ENCODE data around the gene ANKRD12. TPM values are rescaled to one million over a fixed set of nuclear protein-coding genes. Genes with fewer than 3 reads are reported as not detected.

ANKRD12 gene
- total and polyA plus RNA-seq, 4 donors, result 23.8 to 97.1 (median 54.8) TPM

DNA sequence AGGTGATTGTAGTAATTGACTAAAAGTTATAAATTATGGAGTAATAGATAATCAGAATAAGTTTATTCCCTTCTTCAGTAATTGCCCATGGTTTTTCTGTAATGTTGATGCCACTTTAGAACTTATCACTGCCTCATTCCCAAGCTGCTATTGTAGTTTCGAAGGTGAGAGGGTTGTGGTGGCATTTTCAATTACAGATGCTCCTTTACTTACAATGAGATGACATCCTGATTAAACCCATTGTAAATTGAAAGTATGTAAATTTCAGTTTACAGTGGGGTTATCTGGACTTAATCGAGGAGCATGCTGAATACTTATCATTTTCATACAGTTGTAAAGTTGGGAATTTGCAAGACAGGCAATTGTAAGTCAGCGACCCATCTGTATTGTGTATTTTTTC lies 31.2 kb upstream of the ANKRD12 start:
- Histone ChIP-seq H3K9me3 (ENCODE audit: control insufficient read depth, insufficient read depth, low read length) (no peaks in the 10 kb centered on the region), H3K4me1 (ENCODE audit: control insufficient read depth, insufficient read depth, low read length) (no peaks in the 10 kb centered on the region), H3K27ac (ENCODE audit: low read depth, low read length) (no peak overlapping the region), H3K36me3 (ENCODE audit: control insufficient read depth, insufficient read depth, low read length) (no peaks in the 10 kb centered on the region), H3K27me3 (ENCODE audit: control insufficient read depth, insufficient read depth, low read length) (no peaks in the 10 kb centered on the region), H3K4me3 (ENCODE audit: low read depth, low read length) (no peak overlapping the region)
- WGBS (ENCODE audit: insufficient coverage), result 83% methylated on average over 1 of the region's 3 CpGs
- no peak for DNase-seq (ENCODE audit: low read depth in 4 of 6, low spot score in 6 of 6)

- no peak overlapping the region for H3K4me3 ChIP-seq (ENCODE audit: low read depth, low read length)
- no peak for DNase-seq (ENCODE audit: low read depth in 4 of 6, low spot score in 6 of 6)
- H3K36me3 ChIP-seq (ENCODE audit: control insufficient read depth, insufficient read depth, low read length), result no peaks in the 10 kb centered on the region
- no peaks in the 10 kb centered on the region for H3K9me3 ChIP-seq (ENCODE audit: control insufficient read depth, insufficient read depth, low read length)
- no peak overlapping the region for H3K27ac ChIP-seq (ENCODE audit: low read depth, low read length)
- no CpG with 5 or more reads among the region's 1 CpG for WGBS (ENCODE audit: insufficient coverage)
- H3K4me1 ChIP-seq (ENCODE audit: control insufficient read depth, insufficient read depth, low read length), result no peaks in the 10 kb centered on the region
- no peaks in the 10 kb centered on the region for H3K27me3 ChIP-seq (ENCODE audit: control insufficient read depth, insufficient read depth, low read length)
Observed at GRCh38 chr18:9106094-9106493, 30.5 kb upstream of the ANKRD12 start.

- Histone ChIP-seq H3K4me1 (ENCODE audit: control insufficient read depth, insufficient read depth, low read length) (no peaks in the 10 kb centered on the region), H3K9me3 (ENCODE audit: control insufficient read depth, insufficient read depth, low read length) (no peaks in the 10 kb centered on the region), H3K27me3 (ENCODE audit: control insufficient read depth, insufficient read depth, low read length) (no peaks in the 10 kb centered on the region), H3K36me3 (ENCODE audit: control insufficient read depth, insufficient read depth, low read length) (no peaks in the 10 kb centered on the region), H3K4me3 (ENCODE audit: low read depth, low read length) (no peak overlapping the region), H3K27ac (ENCODE audit: low read depth, low read length) (no peak overlapping the region)
- WGBS (ENCODE audit: insufficient coverage), result 25% methylated on average over 1 of the region's 4 CpGs
- no peak for DNase-seq (ENCODE audit: low read depth in 4 of 6, low spot score in 6 of 6)
Observed at GRCh38 chr18:9106800-9107584, 29.6 kb upstream of the ANKRD12 start.

GRCh38 chr18:9108911-9109310 lies 27.7 kb upstream of the ANKRD12 start:
- Histone ChIP-seq H3K4me3 (ENCODE audit: low read depth, low read length) (no peak overlapping the region), H3K27ac (ENCODE audit: low read depth, low read length) (no peak overlapping the region), H3K27me3 (ENCODE audit: control insufficient read depth, insufficient read depth, low read length) (no peaks in the 10 kb centered on the region), H3K9me3 (ENCODE audit: control insufficient read depth, insufficient read depth, low read length) (no peaks in the 10 kb centered on the region), H3K36me3 (ENCODE audit: control insufficient read depth, insufficient read depth, low read length) (no peaks in the 10 kb centered on the region), H3K4me1 (ENCODE audit: control insufficient read depth, insufficient read depth, low read length) (peaks cover 3% of the 10 kb centered on the region)
- 77% methylated on average over 1 of the region's 2 CpGs for WGBS (ENCODE audit: insufficient coverage)
- DNase-seq (ENCODE audit: low read depth in 4 of 6, low spot score in 6 of 6), result no peak

- no peak for DNase-seq (ENCODE audit: low read depth in 4 of 6, low spot score in 6 of 6)
- WGBS (ENCODE audit: insufficient coverage), result no CpG with 5 or more reads among the region's 4 CpGs
- H3K36me3 ChIP-seq (ENCODE audit: control insufficient read depth, insufficient read depth, low read length), result no peaks in the 10 kb centered on the region
- H3K4me3 ChIP-seq (ENCODE audit: low read depth, low read length), result no peak overlapping the region
- no peak overlapping the region for H3K27ac ChIP-seq (ENCODE audit: low read depth, low read length)
- no peaks in the 10 kb centered on the region for H3K9me3 ChIP-seq (ENCODE audit: control insufficient read depth, insufficient read depth, low read length)
- H3K4me1 ChIP-seq (ENCODE audit: control insufficient read depth, insufficient read depth, low read length), result peaks cover 3% of the 10 kb centered on the region
- no peaks in the 10 kb centered on the region for H3K27me3 ChIP-seq (ENCODE audit: control insufficient read depth, insufficient read depth, low read length)
Observed at GRCh38 chr18:9109523-9109922, 27.1 kb upstream of the ANKRD12 start.

GRCh38 chr18:9113468-9114149 lies 23.0 kb upstream of the ANKRD12 start:
- no peaks in the 10 kb centered on the region for H3K27me3 ChIP-seq (ENCODE audit: control insufficient read depth, insufficient read depth, low read length)
- H3K4me1 ChIP-seq (ENCODE audit: control insufficient read depth, insufficient read depth, low read length), result peaks cover 3% of the 10 kb centered on the region
- H3K4me3 ChIP-seq (ENCODE audit: low read depth, low read length), result no peak overlapping the region
- WGBS (ENCODE audit: insufficient coverage), result 23% methylated on average over 3 of the region's 7 CpGs
- H3K36me3 ChIP-seq (ENCODE audit: control insufficient read depth, insufficient read depth, low read length), result no peaks in the 10 kb centered on the region
- H3K9me3 ChIP-seq (ENCODE audit: control insufficient read depth, insufficient read depth, low read length), result no peaks in the 10 kb centered on the region
- H3K27ac ChIP-seq (ENCODE audit: low read depth, low read length), result no peak overlapping the region
- no peak for DNase-seq (ENCODE audit: low read depth in 4 of 6, low spot score in 6 of 6)

GRCh38 chr18:9115984-9116383 lies 20.6 kb upstream of the ANKRD12 start:
- no peaks in the 10 kb centered on the region for H3K36me3 ChIP-seq (ENCODE audit: control insufficient read depth, insufficient read depth, low read length)
- no peak overlapping the region for H3K27ac ChIP-seq (ENCODE audit: low read depth, low read length)
- no peaks in the 10 kb centered on the region for H3K9me3 ChIP-seq (ENCODE audit: control insufficient read depth, insufficient read depth, low read length)
- H3K4me1 ChIP-seq (ENCODE audit: control insufficient read depth, insufficient read depth, low read length), result peaks cover 3% of the 10 kb centered on the region
- H3K4me3 ChIP-seq (ENCODE audit: low read depth, low read length), result no peak overlapping the region
- DNase-seq (ENCODE audit: low read depth in 4 of 6, low spot score in 6 of 6), result no peak
- H3K27me3 ChIP-seq (ENCODE audit: control insufficient read depth, insufficient read depth, low read length), result no peaks in the 10 kb centered on the region

- Histone ChIP-seq H3K4me1 (ENCODE audit: control insufficient read depth, insufficient read depth, low read length) (peaks cover 3% of the 10 kb centered on the region), H3K27ac (ENCODE audit: low read depth, low read length) (no peak overlapping the region), H3K9me3 (ENCODE audit: control insufficient read depth, insufficient read depth, low read length) (no peaks in the 10 kb centered on the region), H3K27me3 (ENCODE audit: control insufficient read depth, insufficient read depth, low read length) (no peaks in the 10 kb centered on the region), H3K36me3 (ENCODE audit: control insufficient read depth, insufficient read depth, low read length) (no peaks in the 10 kb centered on the region), H3K4me3 (ENCODE audit: low read depth, low read length) (no peak overlapping the region)
- no CpG with 5 or more reads among the region's 5 CpGs for WGBS (ENCODE audit: insufficient coverage)
- no peak for DNase-seq (ENCODE audit: low read depth in 4 of 6, low spot score in 6 of 6)
Observed at GRCh38 chr18:9117980-9118841, 18.4 kb upstream of the ANKRD12 start.

- no peak for DNase-seq (ENCODE audit: low read depth in 4 of 6, low spot score in 6 of 6)
- Histone ChIP-seq H3K9me3 (ENCODE audit: control insufficient read depth, insufficient read depth, low read length) (no peaks in the 10 kb centered on the region), H3K4me3 (ENCODE audit: low read depth, low read length) (no peak overlapping the region), H3K36me3 (ENCODE audit: control insufficient read depth, insufficient read depth, low read length) (peaks cover 4% of the 10 kb centered on the region), H3K27ac (ENCODE audit: low read depth, low read length) (no peak overlapping the region), H3K4me1 (ENCODE audit: control insufficient read depth, insufficient read depth, low read length) (no peaks in the 10 kb centered on the region), H3K27me3 (ENCODE audit: control insufficient read depth, insufficient read depth, low read length) (no peaks in the 10 kb centered on the region)
- WGBS (ENCODE audit: insufficient coverage), result 80% methylated on average over 1 of the region's 1 CpG
Observed at GRCh38 chr18:9120796-9121195, 15.8 kb upstream of the ANKRD12 start.

All from spinal cord (tissue), 10 donors.